Measurements from ENCODE around the gene PDGFD. TPM values are rescaled to one million over a fixed set of nuclear protein-coding genes. Genes with fewer than 3 reads are reported as not detected.

PDGFD gene
- polyA plus RNA-seq, 1 donor, result 18.1 TPM

DNA sequence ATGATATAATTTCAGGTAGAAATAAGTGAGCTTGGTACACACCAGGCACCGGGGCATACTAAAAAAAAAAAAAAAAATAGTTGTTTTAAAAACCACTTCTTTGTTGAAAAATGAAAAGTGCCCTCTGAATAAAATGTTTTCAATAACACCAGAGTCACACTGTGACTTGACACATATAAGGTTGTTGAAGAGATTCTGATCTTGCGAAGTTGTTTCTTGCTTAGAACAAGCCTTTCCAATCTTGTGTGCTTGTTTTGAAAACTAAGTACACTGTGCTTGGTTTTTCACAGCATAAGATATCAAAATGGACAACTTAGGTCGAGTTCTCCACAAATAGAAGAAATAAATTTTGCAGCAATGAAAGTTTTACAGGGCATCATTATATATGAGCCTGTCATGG, 17.0 kb downstream of the PDGFD start:
- DNase-seq, result no peak
- Histone ChIP-seq H3K9me3 (ENCODE audit: control insufficient read depth, low read depth, low read length) (no peaks in the 10 kb centered on the region), H3K36me3 (ENCODE audit: control insufficient read depth, insufficient read depth, low read length) (no peaks in the 10 kb centered on the region), H3K27ac (ENCODE audit: low read length) (no peak overlapping the region), H3K4me1 (ENCODE audit: control insufficient read depth, insufficient read depth, low read length) (no peaks in the 10 kb centered on the region), H3K4me3 (ENCODE audit: low read length) (no peak overlapping the region), H3K27me3 (ENCODE audit: control insufficient read depth, insufficient read depth, low read length) (no peaks in the 10 kb centered on the region)
- WGBS (ENCODE audit: insufficient coverage, low lambda C conversion rate), result 76% methylated on average over 3 of the region's 3 CpGs

GRCh38 chr11:104146421-104146820, 17.5 kb downstream of the PDGFD start:
- no peaks in the 10 kb centered on the region for H3K9me3 ChIP-seq (ENCODE audit: control insufficient read depth, low read depth, low read length)
- H3K36me3 ChIP-seq (ENCODE audit: control insufficient read depth, insufficient read depth, low read length), result no peaks in the 10 kb centered on the region
- H3K27ac ChIP-seq (ENCODE audit: low read length), result no peak overlapping the region
- no peak for DNase-seq
- no peaks in the 10 kb centered on the region for H3K4me1 ChIP-seq (ENCODE audit: control insufficient read depth, insufficient read depth, low read length)
- WGBS (ENCODE audit: insufficient coverage, low lambda C conversion rate), result no CpG with 5 or more reads among the region's 3 CpGs
- H3K27me3 ChIP-seq (ENCODE audit: control insufficient read depth, insufficient read depth, low read length), result no peaks in the 10 kb centered on the region
- no peak overlapping the region for H3K4me3 ChIP-seq (ENCODE audit: low read length)

- DNase-seq, result no peak
- Histone ChIP-seq H3K4me1 (ENCODE audit: control insufficient read depth, insufficient read depth, low read length) (no peaks in the 10 kb centered on the region), H3K27ac (ENCODE audit: low read length) (no peak overlapping the region), H3K27me3 (ENCODE audit: control insufficient read depth, insufficient read depth, low read length) (no peaks in the 10 kb centered on the region), H3K36me3 (ENCODE audit: control insufficient read depth, insufficient read depth, low read length) (no peaks in the 10 kb centered on the region), H3K4me3 (ENCODE audit: low read length) (no peak overlapping the region), H3K9me3 (ENCODE audit: control insufficient read depth, low read depth, low read length) (no peaks in the 10 kb centered on the region)
- no CpG with 5 or more reads among the region's 3 CpGs for WGBS (ENCODE audit: insufficient coverage, low lambda C conversion rate)
Measured at GRCh38 chr11:104145062-104145461, 18.9 kb downstream of the PDGFD start.

DNA sequence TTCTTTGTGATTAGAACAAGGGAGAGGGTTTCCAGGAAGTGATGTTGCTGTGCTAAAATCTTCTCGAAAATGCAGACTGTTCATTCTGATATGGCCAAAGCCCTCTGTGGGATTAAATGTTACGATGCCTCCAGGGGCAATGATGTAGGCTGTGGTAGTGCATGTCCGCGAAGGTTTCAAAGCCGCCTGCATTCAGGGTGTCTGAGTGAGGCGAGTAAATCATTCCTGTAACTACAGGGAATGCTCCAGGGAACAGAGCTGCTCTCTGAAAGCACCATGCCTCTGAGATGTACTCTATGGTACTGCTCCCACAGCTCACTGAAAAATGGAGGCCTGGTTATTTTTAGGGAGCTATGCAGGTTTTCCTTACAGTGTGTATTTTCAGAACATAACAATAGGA, 21.2 kb downstream of the PDGFD start:
- no peak for DNase-seq
- Histone ChIP-seq H3K36me3 (ENCODE audit: control insufficient read depth, insufficient read depth, low read length) (no peaks in the 10 kb centered on the region), H3K27ac (ENCODE audit: low read length) (no peak overlapping the region), H3K27me3 (ENCODE audit: control insufficient read depth, insufficient read depth, low read length) (no peaks in the 10 kb centered on the region), H3K4me1 (ENCODE audit: control insufficient read depth, insufficient read depth, low read length) (no peaks in the 10 kb centered on the region), H3K4me3 (ENCODE audit: low read length) (no peak overlapping the region), H3K9me3 (ENCODE audit: control insufficient read depth, low read depth, low read length) (no peaks in the 10 kb centered on the region)
- WGBS (ENCODE audit: insufficient coverage, low lambda C conversion rate), result no CpG with 5 or more reads among the region's 6 CpGs

- Histone ChIP-seq H3K4me3 (ENCODE audit: low read length) (no peak overlapping the region), H3K9me3 (ENCODE audit: control insufficient read depth, low read depth, low read length) (no peaks in the 10 kb centered on the region), H3K27ac (ENCODE audit: low read length) (no peak overlapping the region), H3K36me3 (ENCODE audit: control insufficient read depth, insufficient read depth, low read length) (no peaks in the 10 kb centered on the region), H3K4me1 (ENCODE audit: control insufficient read depth, insufficient read depth, low read length) (no peaks in the 10 kb centered on the region), H3K27me3 (ENCODE audit: control insufficient read depth, insufficient read depth, low read length) (no peaks in the 10 kb centered on the region)
- no peak for DNase-seq
Measured at GRCh38 chr11:104136861-104137260, 27.1 kb downstream of the PDGFD start.

DNA sequence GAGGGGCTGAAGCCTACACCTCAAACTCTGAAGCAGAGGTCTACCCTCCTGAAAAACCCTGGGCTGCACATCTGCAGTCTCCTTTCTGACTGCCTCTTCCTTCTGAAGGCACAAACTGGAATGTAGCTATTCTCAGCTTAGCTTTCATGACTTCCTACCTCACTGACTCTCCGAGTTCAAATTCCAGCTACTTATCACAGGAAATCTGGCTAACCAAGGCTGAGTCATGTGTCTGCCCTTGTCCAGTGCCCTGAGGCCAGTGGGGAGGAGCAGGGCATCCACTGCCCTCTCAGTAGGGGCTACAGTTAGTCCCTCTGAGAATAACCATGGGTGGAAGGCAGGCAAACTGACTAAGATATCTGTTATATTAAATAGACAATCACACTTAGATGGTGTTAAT, 29.2 kb downstream of the PDGFD start:
- H3K27ac ChIP-seq (ENCODE audit: low read length), result peak overlapping the region; percentile 46
- H3K27me3 ChIP-seq (ENCODE audit: control insufficient read depth, insufficient read depth, low read length), result no peaks in the 10 kb centered on the region
- H3K4me1 ChIP-seq (ENCODE audit: control insufficient read depth, insufficient read depth, low read length), result no peaks in the 10 kb centered on the region
- no peaks in the 10 kb centered on the region for H3K9me3 ChIP-seq (ENCODE audit: control insufficient read depth, low read depth, low read length)
- peak; percentile 45 to 66 for DNase-seq
- no peak overlapping the region for H3K4me3 ChIP-seq (ENCODE audit: low read length)
- WGBS (ENCODE audit: insufficient coverage, low lambda C conversion rate), result no CpG with 5 or more reads among the region's 1 CpG
- no peaks in the 10 kb centered on the region for H3K36me3 ChIP-seq (ENCODE audit: control insufficient read depth, insufficient read depth, low read length)

DNA sequence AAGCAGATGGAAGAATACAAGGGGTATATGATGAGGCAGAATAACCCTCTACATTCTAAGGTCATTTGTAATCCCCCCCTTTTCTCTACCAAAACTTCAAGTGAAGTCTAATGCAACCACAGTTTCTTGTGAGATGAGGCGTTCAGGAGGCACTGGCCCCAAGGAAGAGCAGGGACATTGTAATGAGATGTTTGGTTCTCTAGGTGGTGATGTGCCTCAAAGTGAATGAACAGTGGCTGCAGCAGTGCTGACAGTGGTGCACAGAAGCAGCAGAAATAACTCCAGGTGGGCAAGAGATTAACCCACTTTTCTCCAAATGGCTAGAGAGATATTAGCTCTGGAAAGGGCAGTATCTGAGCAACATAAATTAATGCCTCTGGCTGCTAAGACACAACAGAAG, 33.8 kb downstream of the PDGFD start:
- H3K27ac ChIP-seq (ENCODE audit: low read length), result no peak overlapping the region
- no peak for DNase-seq
- H3K4me1 ChIP-seq (ENCODE audit: control insufficient read depth, insufficient read depth, low read length), result no peaks in the 10 kb centered on the region
- no peaks in the 10 kb centered on the region for H3K27me3 ChIP-seq (ENCODE audit: control insufficient read depth, insufficient read depth, low read length)
- H3K36me3 ChIP-seq (ENCODE audit: control insufficient read depth, insufficient read depth, low read length), result no peaks in the 10 kb centered on the region
- no CpG with 5 or more reads among the region's 1 CpG for WGBS (ENCODE audit: insufficient coverage, low lambda C conversion rate)
- H3K4me3 ChIP-seq (ENCODE audit: low read length), result no peak overlapping the region
- H3K9me3 ChIP-seq (ENCODE audit: control insufficient read depth, low read depth, low read length), result no peaks in the 10 kb centered on the region

GRCh38 chr11:104129145-104129544, 34.8 kb downstream of the PDGFD start:
- no CpG with 5 or more reads among the region's 3 CpGs for WGBS (ENCODE audit: insufficient coverage, low lambda C conversion rate)

DNA sequence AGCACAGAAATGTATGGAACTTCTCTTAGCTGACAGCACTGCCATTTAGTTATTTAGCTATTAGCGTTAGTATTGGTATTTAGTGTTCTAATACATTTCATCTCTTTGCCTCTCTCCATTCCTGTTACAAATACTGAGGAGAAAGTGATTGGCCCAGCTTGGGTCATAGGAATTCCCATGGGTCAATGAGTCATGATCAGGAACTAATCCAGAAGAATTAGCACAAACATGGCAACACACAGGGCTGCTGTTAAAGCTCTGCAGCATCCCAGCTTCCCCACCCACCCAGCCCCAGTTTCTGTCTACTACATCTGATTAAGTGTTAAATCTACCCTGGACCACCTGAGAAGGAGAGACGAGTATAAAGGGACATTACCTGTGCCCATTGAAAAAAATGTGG, 36.1 kb downstream of the PDGFD start:
- Histone ChIP-seq H3K27me3 (ENCODE audit: control insufficient read depth, insufficient read depth, low read length) (no peaks in the 10 kb centered on the region), H3K36me3 (ENCODE audit: control insufficient read depth, insufficient read depth, low read length) (no peaks in the 10 kb centered on the region), H3K9me3 (ENCODE audit: control insufficient read depth, low read depth, low read length) (no peaks in the 10 kb centered on the region), H3K27ac (ENCODE audit: low read length) (no peak overlapping the region), H3K4me3 (ENCODE audit: low read length) (no peak overlapping the region), H3K4me1 (ENCODE audit: control insufficient read depth, insufficient read depth, low read length) (no peaks in the 10 kb centered on the region)
- WGBS (ENCODE audit: insufficient coverage, low lambda C conversion rate), result 100% methylated on average over 1 of the region's 2 CpGs
- DNase-seq, result no peak

More at GRCh38 chr11:104129145-104129544, 34.8 kb downstream of the PDGFD start:
- no peaks in the 10 kb centered on the region for H3K36me3 ChIP-seq (ENCODE audit: control insufficient read depth, insufficient read depth, low read length)
- no peaks in the 10 kb centered on the region for H3K27me3 ChIP-seq (ENCODE audit: control insufficient read depth, insufficient read depth, low read length)
- H3K9me3 ChIP-seq (ENCODE audit: control insufficient read depth, low read depth, low read length), result no peaks in the 10 kb centered on the region
- DNase-seq, result no peak
- H3K4me1 ChIP-seq (ENCODE audit: control insufficient read depth, insufficient read depth, low read length), result no peaks in the 10 kb centered on the region
- H3K27ac ChIP-seq (ENCODE audit: low read length), result no peak overlapping the region
- no peak overlapping the region for H3K4me3 ChIP-seq (ENCODE audit: low read length)

DNA sequence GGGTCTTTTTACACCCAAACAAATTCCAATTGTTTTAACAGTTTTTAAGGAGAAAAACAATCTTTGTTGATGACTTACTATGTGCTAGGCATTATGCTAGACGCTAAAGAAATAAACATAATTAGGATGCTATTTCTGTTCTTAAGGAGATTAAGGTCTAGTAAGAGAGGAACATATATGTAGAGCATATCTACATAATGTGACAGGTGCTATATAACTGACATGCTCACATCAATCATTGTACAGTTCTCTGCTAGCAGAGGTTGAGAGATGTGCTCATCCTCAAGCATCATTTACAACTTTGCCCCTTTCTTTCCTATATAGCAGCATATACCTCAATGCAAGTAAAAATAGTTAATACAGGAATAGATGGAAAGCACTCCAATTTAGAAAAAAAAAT, 37.5 kb downstream of the PDGFD start:
- H3K27me3 ChIP-seq (ENCODE audit: control insufficient read depth, insufficient read depth, low read length), result no peaks in the 10 kb centered on the region
- H3K9me3 ChIP-seq (ENCODE audit: control insufficient read depth, low read depth, low read length), result no peaks in the 10 kb centered on the region
- no peaks in the 10 kb centered on the region for H3K4me1 ChIP-seq (ENCODE audit: control insufficient read depth, insufficient read depth, low read length)
- no peaks in the 10 kb centered on the region for H3K36me3 ChIP-seq (ENCODE audit: control insufficient read depth, insufficient read depth, low read length)
- H3K4me3 ChIP-seq (ENCODE audit: low read length), result no peak overlapping the region
- DNase-seq, result no peak
- H3K27ac ChIP-seq (ENCODE audit: low read length), result no peak overlapping the region
- WGBS (ENCODE audit: insufficient coverage, low lambda C conversion rate), result 80% methylated on average over 1 of the region's 1 CpG

GRCh38 chr11:104124979-104125378, 39.0 kb downstream of the PDGFD start:
- Histone ChIP-seq H3K27me3 (ENCODE audit: control insufficient read depth, insufficient read depth, low read length) (no peaks in the 10 kb centered on the region), H3K9me3 (ENCODE audit: control insufficient read depth, low read depth, low read length) (no peaks in the 10 kb centered on the region), H3K4me3 (ENCODE audit: low read length) (no peak overlapping the region), H3K4me1 (ENCODE audit: control insufficient read depth, insufficient read depth, low read length) (no peaks in the 10 kb centered on the region), H3K36me3 (ENCODE audit: control insufficient read depth, insufficient read depth, low read length) (no peaks in the 10 kb centered on the region), H3K27ac (ENCODE audit: low read length) (no peak overlapping the region)
- WGBS (ENCODE audit: insufficient coverage, low lambda C conversion rate), result no CpG with 5 or more reads among the region's 1 CpG
- DNase-seq, result no peak

Measured in large intestine (tissue), 3 donors.